Karpas-422 (cell line): ENCODE data around the gene MAP4. TPM values are rescaled to one million over a fixed set of nuclear protein-coding genes. Genes with fewer than 3 reads are reported as not detected.

Source experiments
- DNase-seq: peaks from one replicate; pipeline ENCODE4 v3.0.0-alpha.2; 2015
- H2AFZ ChIP-seq: fragments of 200-600 bp; sonication (generic); 2 replicates; pipeline ENCODE4 v1.6.1; 2014; ENCODE audit warnings: antibody characterized with exemption, low read length, mixed read lengths
- H3K27ac ChIP-seq: fragments of 200-600 bp; sonication (generic); 2 replicates; pipeline ENCODE4 v1.5.1; 2014; ENCODE audit warnings: mild to moderate bottlenecking, low read length, moderate library complexity
- H3K27me3 ChIP-seq: fragments of 200-600 bp; sonication (generic); 2 replicates; pipeline ENCODE4 v1.6.1; 2014; ENCODE audit warnings: low read length, mixed read lengths
- H3K36me3 ChIP-seq: fragments of 200-600 bp; sonication (generic); 2 replicates; pipeline ENCODE4 v1.6.1; 2014; ENCODE audit warnings: low read length, mixed read lengths; ENCODE audit not compliant: insufficient read depth
- H3K4me1 ChIP-seq: fragments of 200-600 bp; sonication (generic); 2 replicates; pipeline ENCODE4 v1.6.1; 2014; ENCODE audit warnings: mild to moderate bottlenecking, low read length, mixed read lengths
- H3K4me2 ChIP-seq: fragments of 200-600 bp; sonication (generic); 2 replicates; pipeline ENCODE4 v1.6.1; 2014; ENCODE audit warnings: low read length, low read depth, mild to moderate bottlenecking; ENCODE audit not compliant: poor library complexity, severe bottlenecking
- H3K4me3 ChIP-seq: fragments of 200-600 bp; sonication (generic); 2 replicates; pipeline ENCODE4 v1.5.1; 2014; ENCODE audit warnings: mild to moderate bottlenecking, antibody characterized with exemption, low read length, mixed read lengths
- H3K79me2 ChIP-seq: fragments of 200-600 bp; sonication (generic); 2 replicates; pipeline ENCODE4 v1.6.1; 2014; ENCODE audit warnings: mild to moderate bottlenecking, low read length, mixed read lengths
- H3K9ac ChIP-seq: fragments of 200-600 bp; sonication (generic); 2 replicates; pipeline ENCODE4 v1.6.0; 2014; ENCODE audit warnings: low read length
- H3K9me2 ChIP-seq: fragments of 200-600 bp; sonication (generic), shearing (Covaris generic); replicated peaks from 2 replicates; pipeline ENCODE4 v1.6.0; 2014; ENCODE audit warnings: mild to moderate bottlenecking, low read length, moderate library complexity; ENCODE audit not compliant: insufficient read depth
- H3K9me3 ChIP-seq: fragments of 300-700, 200-600 bp; sonication (generic); 2 replicates; pipeline ENCODE4 v1.6.1; 2014; ENCODE audit warnings: low read length, mixed read lengths
- H4K20me1 ChIP-seq: fragments of 200-600 bp; sonication (generic); 2 replicates; pipeline ENCODE4 v1.6.1; 2014; ENCODE audit warnings: mild to moderate bottlenecking, antibody characterized with exemption, low read length, low read depth; ENCODE audit not compliant: insufficient read depth
- total RNA-seq: library from RNA; depleted of rRNA; stranded (reverse); fragments of >200 nt; shearing (Covaris generic); gene quantifications from 2 replicates; pipeline ENCODE4 v1.2.3, GENCODE V29; 2014; ENCODE audit warnings: low replicate concordance

The MAP4 gene
- total RNA-seq, 1 experiment from 2014 or later, result 45.6 TPM

GRCh38 chr3:47856669-47857068, 159.5 kb downstream of the MAP4 start:
- no peak overlapping the region for H3K4me2 ChIP-seq
- H3K4me1 ChIP-seq, result no peaks in the 10 kb centered on the region
- H3K27ac ChIP-seq, result no peak overlapping the region
- no peaks in the 10 kb centered on the region for H3K9me3 ChIP-seq
- H4K20me1 ChIP-seq, result no peaks in the 10 kb centered on the region
- no peak overlapping the region for H3K9ac ChIP-seq
- no peaks in the 10 kb centered on the region for H3K79me2 ChIP-seq
- H3K9me2 ChIP-seq, result no peaks in the 10 kb centered on the region
- no peak overlapping the region for H2AFZ ChIP-seq
- H3K27me3 ChIP-seq, result no peaks in the 10 kb centered on the region
- no peak for DNase-seq
- no peaks in the 10 kb centered on the region for H3K36me3 ChIP-seq
- H3K4me3 ChIP-seq, result no peak overlapping the region

- Histone ChIP-seq H3K4me2 (no peak overlapping the region), H3K4me1 (no peaks in the 10 kb centered on the region), H3K9me2 (no peaks in the 10 kb centered on the region), H4K20me1 (no peaks in the 10 kb centered on the region), H3K9ac (no peak overlapping the region), H3K27me3 (no peaks in the 10 kb centered on the region), H2AFZ (no peak overlapping the region), H3K9me3 (no peaks in the 10 kb centered on the region), H3K79me2 (no peaks in the 10 kb centered on the region), H3K4me3 (no peak overlapping the region), H3K36me3 (no peaks in the 10 kb centered on the region), H3K27ac (no peak overlapping the region)
- DNase-seq, result no peak
Measured at GRCh38 chr3:47855461-47856383, 160.5 kb downstream of the MAP4 start.

- Histone ChIP-seq H3K9me3 (no peaks in the 10 kb centered on the region), H3K4me3 (no peak overlapping the region), H3K9me2 (no peaks in the 10 kb centered on the region), H3K36me3 (peaks cover 4% of the 10 kb centered on the region; the same call in 1 of the 2 replicates), H3K9ac (no peak overlapping the region), H3K27ac (no peak overlapping the region), H2AFZ (no peak overlapping the region), H3K79me2 (no peaks in the 10 kb centered on the region), H4K20me1 (no peaks in the 10 kb centered on the region; the same call in 1 of the 2 replicates), H3K4me2 (no peak overlapping the region), H3K4me1 (no peaks in the 10 kb centered on the region), H3K27me3 (no peaks in the 10 kb centered on the region)
- no peak for DNase-seq
Measured at GRCh38 chr3:47854720-47855455, 161.3 kb downstream of the MAP4 start.

DNA sequence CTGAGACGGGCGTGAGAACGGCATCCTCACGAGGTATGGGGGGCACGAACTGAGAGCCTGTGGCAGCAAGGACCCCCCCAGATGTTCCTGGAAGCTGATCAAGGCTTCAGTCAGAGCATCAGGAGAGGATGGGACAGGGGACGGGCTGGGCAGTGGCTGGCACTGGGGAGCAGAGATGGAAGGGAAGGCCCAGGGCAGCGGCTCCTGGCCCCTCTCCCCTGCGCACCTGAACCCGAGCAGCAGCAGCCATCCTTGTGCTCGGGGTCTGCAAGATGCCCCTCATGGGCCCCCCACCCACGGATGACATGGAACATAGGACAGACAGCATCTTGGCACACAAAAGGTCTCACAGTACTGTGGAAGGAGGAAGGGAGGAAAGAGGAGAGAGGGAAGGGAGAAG, 161.9 kb downstream of the MAP4 start:
- no peaks in the 10 kb centered on the region for H3K9me3 ChIP-seq
- H3K4me3 ChIP-seq, result no peak overlapping the region
- H3K4me1 ChIP-seq, result no peaks in the 10 kb centered on the region
- no peaks in the 10 kb centered on the region for H3K27me3 ChIP-seq
- no peak for DNase-seq
- no peaks in the 10 kb centered on the region for H3K79me2 ChIP-seq
- H4K20me1 ChIP-seq, result no peaks in the 10 kb centered on the region; the same call in 1 of the 2 replicates
- H3K36me3 ChIP-seq, result peaks cover 4% of the 10 kb centered on the region; the same call in 1 of the 2 replicates
- no peak overlapping the region for H3K27ac ChIP-seq
- H3K9ac ChIP-seq, result no peak overlapping the region
- H3K4me2 ChIP-seq, result no peak overlapping the region
- no peaks in the 10 kb centered on the region for H3K9me2 ChIP-seq
- H2AFZ ChIP-seq, result no peak overlapping the region

DNA sequence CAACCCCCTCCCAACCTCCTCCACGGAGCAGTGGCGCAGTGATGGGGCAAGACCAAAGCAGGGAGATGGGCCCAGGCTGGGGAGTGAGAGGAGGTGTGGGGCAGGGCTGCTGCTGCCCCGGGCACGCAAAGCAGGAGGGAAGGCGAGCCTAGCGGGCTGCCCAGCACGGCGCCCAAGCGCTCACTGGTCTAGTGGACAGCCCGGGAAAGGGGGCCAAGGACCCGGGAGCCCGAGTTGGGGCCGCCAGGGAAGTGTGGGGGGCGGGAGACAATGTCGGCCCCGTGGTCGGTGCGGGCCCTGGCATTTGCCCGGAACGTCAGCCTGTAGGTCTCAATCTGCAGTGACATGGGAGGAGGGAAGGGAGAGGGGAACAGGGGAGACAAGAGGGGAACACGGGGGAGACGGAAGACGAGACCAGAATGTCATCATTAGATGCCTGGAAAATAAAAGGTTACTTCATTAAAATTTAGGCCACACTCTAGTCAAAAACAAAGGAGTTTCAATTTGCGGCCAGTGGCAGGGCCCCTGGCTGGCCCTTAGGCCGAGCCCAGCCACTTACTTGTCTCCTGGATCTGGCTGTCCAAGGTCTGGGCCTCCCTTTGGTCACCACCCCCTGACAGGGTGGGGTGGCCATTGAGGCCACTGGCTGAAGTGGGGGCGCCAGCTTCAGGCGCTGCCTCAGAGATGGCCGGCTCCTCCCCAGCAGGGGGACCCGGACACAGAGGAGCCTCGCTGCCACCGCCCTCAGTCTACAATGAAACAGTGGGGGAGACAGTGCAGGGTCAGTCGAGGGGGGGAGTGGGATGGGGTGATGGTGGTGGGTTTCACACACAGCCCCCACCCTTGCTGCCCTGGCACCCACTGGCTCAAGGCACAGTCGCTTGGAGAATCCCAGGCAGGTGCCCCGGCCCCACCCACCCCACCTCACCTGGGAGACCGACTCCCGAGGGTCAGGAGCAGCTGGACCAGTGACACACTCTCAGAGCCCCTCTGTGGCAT, 163.3 kb downstream of the MAP4 start:
- Histone ChIP-seq H3K9me3 (no peaks in the 10 kb centered on the region), H3K9ac (no peak overlapping the region), H3K4me2 (no peak overlapping the region), H3K27me3 (no peaks in the 10 kb centered on the region), H3K27ac (no peak overlapping the region), H3K9me2 (no peaks in the 10 kb centered on the region), H3K4me1 (no peaks in the 10 kb centered on the region), H3K79me2 (no peaks in the 10 kb centered on the region), H3K4me3 (no peak overlapping the region), H2AFZ (no peak overlapping the region), H3K36me3 (peaks cover 4% of the 10 kb centered on the region; the same call in 1 of the 2 replicates), H4K20me1 (no peaks in the 10 kb centered on the region; the same call in 1 of the 2 replicates)
- DNase-seq, result no peak

DNA sequence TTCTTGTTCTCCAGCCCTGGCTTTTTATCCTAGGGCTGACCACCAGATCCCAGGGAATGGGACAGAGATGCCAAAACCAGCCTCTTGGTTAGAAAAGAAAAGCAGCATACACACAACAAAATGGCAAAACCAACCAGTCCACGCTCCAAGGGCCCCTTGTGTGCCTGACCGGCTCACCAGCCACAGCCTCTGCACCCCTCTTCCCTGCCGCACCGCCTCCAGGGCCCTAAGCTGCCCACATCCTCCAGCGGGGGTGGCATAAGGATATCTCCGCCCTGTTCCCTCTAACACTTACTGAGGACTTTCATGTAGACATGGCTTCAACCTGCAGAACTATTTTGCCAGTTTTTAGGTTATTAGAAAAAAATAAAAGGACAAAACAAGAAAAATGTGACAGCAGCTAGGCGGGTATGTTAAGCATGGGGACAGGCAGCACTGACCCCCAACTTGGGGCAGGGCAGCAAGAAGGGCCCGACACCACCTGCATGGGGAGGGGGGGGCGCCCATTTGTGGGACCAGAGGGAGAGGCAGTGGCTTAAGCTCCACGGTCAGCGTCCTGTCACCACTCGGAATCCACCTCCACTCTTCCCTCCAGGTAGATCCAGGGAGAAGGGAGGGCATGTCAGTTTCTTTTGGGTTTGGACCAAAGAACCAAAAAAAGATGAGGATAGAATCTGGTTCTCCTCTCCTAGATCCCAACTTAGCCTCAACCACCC, 164.2 kb downstream of the MAP4 start:
- Histone ChIP-seq H3K9ac (no peak overlapping the region), H3K79me2 (no peaks in the 10 kb centered on the region), H3K4me2 (no peak overlapping the region), H3K9me3 (no peaks in the 10 kb centered on the region), H2AFZ (no peak overlapping the region), H3K4me3 (no peak overlapping the region), H3K27ac (no peak overlapping the region), H3K36me3 (peaks cover 6% of the 10 kb centered on the region; the same call in 1 of the 2 replicates), H3K27me3 (no peaks in the 10 kb centered on the region), H3K4me1 (no peaks in the 10 kb centered on the region), H4K20me1 (no peaks in the 10 kb centered on the region; the same call in 1 of the 2 replicates), H3K9me2 (no peaks in the 10 kb centered on the region)
- DNase-seq, result no peak

DNA sequence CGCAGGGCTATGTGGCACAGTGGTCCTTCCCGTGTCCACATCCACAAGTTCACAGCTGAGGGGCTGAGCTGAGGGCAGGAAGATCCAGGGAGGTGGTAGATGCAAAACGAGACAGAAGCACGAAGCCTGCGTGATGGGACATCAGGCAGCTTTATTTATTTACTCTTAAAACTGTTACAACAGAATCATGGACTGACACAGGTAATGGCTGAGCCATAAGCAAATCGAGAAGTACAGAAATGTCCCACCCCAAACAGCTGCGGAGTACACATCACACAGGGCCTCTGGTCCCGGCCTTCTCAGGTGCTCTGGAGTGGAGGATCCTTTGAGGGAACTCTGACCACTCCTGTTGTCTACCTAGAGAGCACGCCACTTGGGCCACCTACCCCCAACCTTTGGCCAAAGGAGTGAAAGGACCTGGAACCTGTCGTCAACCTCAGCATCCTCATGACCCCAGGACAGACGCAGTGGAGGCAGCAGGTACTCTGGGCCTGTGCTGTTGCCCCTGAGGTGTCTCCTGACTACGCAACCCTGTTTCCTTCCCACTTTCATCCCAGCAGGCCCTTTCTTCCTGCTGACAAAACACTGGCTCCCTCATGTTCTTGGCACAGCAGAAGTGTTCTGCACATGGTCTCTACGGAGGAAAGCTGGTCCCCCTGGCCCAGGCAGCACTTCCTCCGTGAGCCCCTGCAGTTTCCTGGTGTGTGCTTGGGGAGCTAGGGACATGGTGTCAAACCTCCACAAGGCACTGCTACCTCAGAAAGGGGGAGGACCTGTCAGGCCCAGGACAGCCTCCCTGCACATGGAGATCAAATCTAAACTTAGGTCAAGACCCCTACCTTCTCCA, 165.4 kb downstream of the MAP4 start:
- no peak overlapping the region for H3K4me2 ChIP-seq
- H3K4me1 ChIP-seq, result no peaks in the 10 kb centered on the region
- no peak overlapping the region for H3K4me3 ChIP-seq
- H3K79me2 ChIP-seq, result no peaks in the 10 kb centered on the region
- H4K20me1 ChIP-seq, result peaks cover 3% of the 10 kb centered on the region; the same call in 1 of the 2 replicates
- no peak overlapping the region for H3K9ac ChIP-seq
- H3K36me3 ChIP-seq, result peaks cover 10% of the 10 kb centered on the region
- DNase-seq, result no peak
- H3K9me2 ChIP-seq, result no peaks in the 10 kb centered on the region
- H2AFZ ChIP-seq, result no peak overlapping the region
- no peak overlapping the region for H3K27ac ChIP-seq
- H3K27me3 ChIP-seq, result no peaks in the 10 kb centered on the region
- no peaks in the 10 kb centered on the region for H3K9me3 ChIP-seq
